Cardiac fibroblast (primary cell): Measurements from ENCODE around the gene INS.

Experiments
- DNase-seq, 2 donors: peaks; one replicate each; pipeline versions ENCODE4 v3.0.0 to v3.0.0-alpha.2; 2010; ENCODE audit warnings: low read depth in 2 of 2
- H3K4me3 ChIP-seq, 2 donors: replicated peaks in 1 of 2; 1 replicate in 1 of 2; 2 replicates in 1 of 2; pipeline ENCODE4 v1.5.1; 2011; ENCODE audit warnings: low read depth in 2 of 2, low read length in 2 of 2, mild to moderate bottlenecking in 2 of 2, moderate library complexity in 1 of 2
- CTCF ChIP-seq: IDR thresholded peaks from one replicate; pipeline ENCODE4 v1.5.1; 2011; ENCODE audit warnings: low read depth, mild to moderate bottlenecking, low read length, inconsistent platforms

INS gene

DNA sequence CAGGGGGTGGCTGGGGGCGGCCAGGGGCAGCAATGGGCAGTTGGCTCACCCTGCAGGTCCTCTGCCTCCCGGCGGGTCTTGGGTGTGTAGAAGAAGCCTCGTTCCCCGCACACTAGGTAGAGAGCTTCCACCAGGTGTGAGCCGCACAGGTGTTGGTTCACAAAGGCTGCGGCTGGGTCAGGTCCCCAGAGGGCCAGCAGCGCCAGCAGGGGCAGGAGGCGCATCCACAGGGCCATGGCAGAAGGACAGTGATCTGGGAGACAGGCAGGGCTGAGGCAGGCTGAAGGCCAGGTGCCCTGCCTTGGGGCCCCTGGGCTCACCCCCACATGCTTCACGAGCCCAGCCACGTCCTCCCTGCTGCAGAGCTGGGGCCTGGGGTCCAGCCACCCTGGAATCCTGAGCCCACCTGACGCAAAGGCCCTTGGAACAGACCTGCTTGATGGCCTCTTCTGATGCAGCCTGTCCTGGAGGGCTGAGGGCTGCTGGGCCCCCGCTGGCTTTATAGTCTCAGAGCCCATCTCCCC lies at the start of gene INS:
Gene INS, minus strand, starts transcription at position 474 of the 524 bp plus-strand sequence. Its CDS starts 238 bp downstream, at position 236.
- DNase-seq, result no peak
- no peak for TF ChIP-seq CTCF
- H3K4me3 ChIP-seq, result no peak within 1 kb of the TSS

- H3K4me3 ChIP-seq, result no peak overlapping the region
- no peak for DNase-seq
- no peak for TF ChIP-seq CTCF
These were observed 49.5 kb upstream of the INS start for GRCh38 chr11:2210366-2211112.

GRCh38 chr11:2209900-2210321 lies 48.9 kb upstream of the INS start:
- no peak for TF ChIP-seq CTCF
- no peak for DNase-seq
- no peak overlapping the region for H3K4me3 ChIP-seq

GRCh38 chr11:2209370-2209801 lies 48.4 kb upstream of the INS start:
- H3K4me3 ChIP-seq, result no peak overlapping the region
- no peak for DNase-seq
- TF ChIP-seq CTCF, result no peak

GRCh38 chr11:2208691-2209369 lies 47.8 kb upstream of the INS start:
- TF ChIP-seq CTCF, result no peak
- DNase-seq, result no peak
- no peak overlapping the region for H3K4me3 ChIP-seq

GRCh38 chr11:2207773-2208621 lies 47.0 kb upstream of the INS start:
- DNase-seq, result no peak
- no peak for TF ChIP-seq CTCF
- H3K4me3 ChIP-seq, result no peak overlapping the region
